ENCODE measurements around the gene URB1. TPM values are rescaled to one million over a fixed set of nuclear protein-coding genes. Genes with fewer than 3 reads are reported as not detected.
"Not testable (repeated sequence)": the region's sequence is repeated elsewhere in the genome, so short reads cannot be mapped to it uniquely, and the experiment has no call there.

URB1 gene
- total and polyA plus RNA-seq, 11 donors: 4.6 to 26.0 (median 11.1) TPM

DNA sequence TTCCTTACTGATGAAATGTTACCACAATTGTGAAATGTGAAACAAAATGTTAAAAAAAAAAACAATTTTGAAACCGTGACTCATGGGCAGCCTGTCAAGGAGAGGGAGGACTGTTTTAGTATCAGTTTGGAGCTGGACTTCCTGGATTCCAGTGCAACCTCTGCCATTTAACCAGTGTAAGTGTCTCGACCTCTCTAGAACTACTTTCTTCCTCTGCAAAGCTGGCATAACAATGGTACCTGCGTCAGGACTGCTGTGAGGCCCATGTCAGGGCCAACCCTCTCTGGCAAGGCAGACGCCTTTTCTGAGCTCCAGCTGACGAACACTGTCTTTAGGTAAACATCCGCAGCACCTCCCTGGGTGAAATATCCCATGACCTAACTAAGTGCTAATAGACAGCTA, 20.9 kb downstream of the URB1 start:
- Histone ChIP-seq H3K27ac (peak overlapping the region in 11 of 12 donors; percentile 7 to 75 (median 36)), H3K4me3 (no peak overlapping the region), H3K4me1 (peaks cover 0 to 25% (median 8%) of the 10 kb centered on the region in 12 donors), H3K36me3 (peaks cover 0 to 99% (median 72%) of the 10 kb centered on the region in 9 donors), H3K9me3 (no peaks in the 10 kb centered on the region), H3K27me3 (no peaks in the 10 kb centered on the region)
- DNase-seq: no peak
- 47 to 76% (median 69%) methylated on average over 6 of the region's 6 CpGs for WGBS, 4 donors
- intact Hi-C loops (cut with DNase I): no loop called here
- TF ChIP-seq POLR2A (IDR thresholded peaks at IDR 0.05) (no peak), CTCF (IDR thresholded peaks at IDR 0.05) (no peak)
- ATAC-seq: peak; percentile 39 to 87 (median 78)

DNA sequence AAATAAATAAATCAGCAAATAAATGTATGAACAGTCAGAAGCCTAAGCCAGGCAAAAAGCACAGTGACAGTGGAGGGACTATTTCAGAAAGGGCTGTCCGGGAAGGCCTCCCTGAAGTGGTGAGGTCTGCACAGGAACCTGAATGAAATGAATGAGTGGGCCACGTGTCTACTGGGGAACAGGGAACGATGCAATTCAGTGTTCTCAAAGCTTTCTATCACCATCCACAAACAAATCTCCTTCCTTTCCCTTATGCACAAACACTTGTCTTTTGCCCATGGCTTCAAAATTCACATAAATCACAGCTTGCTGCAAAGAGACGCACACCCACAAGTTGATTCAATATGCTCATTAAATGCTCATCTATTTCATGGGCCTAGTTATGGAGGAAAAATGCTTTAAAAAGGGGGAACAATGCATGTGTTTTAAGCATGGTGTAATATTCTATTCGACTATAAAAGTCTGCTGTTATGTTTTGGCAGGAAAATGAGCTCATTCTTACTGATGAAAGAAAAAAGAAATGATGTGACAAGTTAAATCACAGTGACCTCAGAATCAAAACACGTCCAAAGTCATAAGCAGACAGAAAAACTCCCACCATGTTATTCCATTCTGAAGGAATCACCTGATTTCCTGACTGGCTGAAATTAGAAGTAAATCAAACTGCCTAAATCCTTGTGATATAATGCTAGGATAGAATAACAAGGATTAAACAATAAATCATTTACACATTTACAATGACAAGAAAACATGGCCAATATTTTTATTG, 21.6 kb downstream of the URB1 start:
- Histone ChIP-seq H3K27me3 (no peaks in the 10 kb centered on the region), H3K4me1 (peaks cover 0 to 25% (median 8%) of the 10 kb centered on the region in 12 donors), H3K4me3 (no peak overlapping the region), H3K9me3 (no peaks in the 10 kb centered on the region), H3K36me3 (peaks cover 0 to 100% (median 75%) of the 10 kb centered on the region in 9 donors), H3K27ac (peak overlapping the region in 11 of 12 donors; percentile 7 to 75 (median 35))
- ATAC-seq: no peak
- TF ChIP-seq CTCF (IDR thresholded peaks at IDR 0.05): no peak
- TF ChIP-seq POLR2A (IDR thresholded peaks at IDR 0.05): no peak
- 64 to 74% (median 68%) methylated on average over 6 of the region's 6 CpGs for WGBS, 4 donors
- DNase-seq: no peak
- intact Hi-C loops (cut with DNase I): no loop called here

GRCh38 chr21:32368961-32369360, 23.9 kb downstream of the URB1 start:
- DNase-seq; intact Hi-C loops (cut with DNase I); H3K9me3 ChIP-seq; H3K27me3 ChIP-seq; ATAC-seq; H3K4me3 ChIP-seq: not testable (repeated sequence)
- 69 to 91% (median 76%) methylated on average over 1 of the region's 1 CpG for WGBS, 4 donors
- Histone ChIP-seq H3K27ac (peak overlapping the region in 3 of 12 donors; percentile 22 to 53 (median 30)), H3K4me1 (peaks cover 0 to 42% (median 21%) of the 10 kb centered on the region in 12 donors), H3K36me3 (peaks cover 0 to 98% (median 69%) of the 10 kb centered on the region in 9 donors)

- Histone ChIP-seq H3K36me3 (peaks cover 0 to 98% (median 64%) of the 10 kb centered on the region in 9 donors), H3K27me3 (no peaks in the 10 kb centered on the region), H3K4me1 (peaks cover 0 to 46% (median 25%) of the 10 kb centered on the region in 12 donors), H3K9me3 (no peaks in the 10 kb centered on the region), H3K4me3 (no peak overlapping the region), H3K27ac (peak overlapping the region in 5 of 12 donors; percentile 20 to 58 (median 53))
- 72 to 83% (median 76%) methylated on average over 9 of the region's 9 CpGs for WGBS, 4 donors
- no peak for TF ChIP-seq POLR2A (IDR thresholded peaks at IDR 0.05)
- intact Hi-C loops (cut with DNase I): no loop called here
- ATAC-seq (no peak), DNase-seq (no peak)
These were observed 24.4 kb downstream of the URB1 start for GRCh38 chr21:32368386-32368785.

GRCh38 chr21:32367158-32367557, 25.7 kb downstream of the URB1 start:
- H3K4me3 ChIP-seq: no peak overlapping the region
- peak overlapping the region in 5 of 12 donors; percentile 11 to 55 (median 34) for H3K27ac ChIP-seq
- DNase-seq (no peak), ATAC-seq (peak in 1 of 4 donors; percentile 40)
- 87 to 95% (median 90%) methylated on average over 1 of the region's 1 CpG for WGBS, 4 donors
- peaks cover 0 to 98% (median 68%) of the 10 kb centered on the region in 9 donors for H3K36me3 ChIP-seq
- H3K27me3 ChIP-seq: no peaks in the 10 kb centered on the region
- intact Hi-C loops (cut with DNase I): no loop called here
- H3K4me1 ChIP-seq: peaks cover 0 to 37% (median 21%) of the 10 kb centered on the region in 12 donors
- no peak for TF ChIP-seq POLR2A (IDR thresholded peaks at IDR 0.05)
- no peak for TF ChIP-seq CTCF (IDR thresholded peaks at IDR 0.05)
- no peaks in the 10 kb centered on the region for H3K9me3 ChIP-seq

Data from heart left ventricle (tissue), 16 donors.